Peyer's patch (tissue), 4 donors: Measurements from ENCODE around the gene ATP6V0C. TPM values are rescaled to one million over a fixed set of nuclear protein-coding genes. Genes with fewer than 3 reads are reported as not detected.

Source experiments
- DNase-seq, 3 donors: peaks; one replicate each; pipeline ENCODE4 v3.0.0-alpha.2; 2017 to 2019
- H3K27ac ChIP-seq, 4 donors: fragments of 200-600 bp; sonication (generic); one replicate each; pipeline ENCODE4 v1.5.1; 2016 to 2019
- H3K27me3 ChIP-seq, 2 donors: fragments of 200-600 bp; sonication (generic); one replicate each; pipeline ENCODE4 v1.5.1; 2019
- H3K36me3 ChIP-seq, 3 donors: fragments of 200-600 bp; sonication (generic); one replicate each; pipeline ENCODE4 v1.5.1; 2016 to 2019
- H3K4me1 ChIP-seq, 4 donors: fragments of 200-600 bp; sonication (generic); one replicate each; pipeline ENCODE4 v1.5.1; 2016 to 2019
- H3K4me3 ChIP-seq, 4 donors: fragments of 200-600 bp; sonication (generic); 1 replicate in 3 of 4; 2 replicates in 1 of 4; pipeline ENCODE4 v1.5.1; 2016 to 2019; ENCODE audit warnings: mild to moderate bottlenecking in 1 of 4
- H3K9me3 ChIP-seq, 4 donors: fragments of 200-600 bp; sonication (generic); one replicate each; pipeline ENCODE4 v1.5.1; 2016 to 2019; ENCODE audit warnings: mild to moderate bottlenecking in 1 of 4
- CTCF ChIP-seq, 6 experiments: fragments of 450-650 bp in 4 of 6; fragments of 200-600 bp in 2 of 6; sonication (generic) in 1 of 6; IDR thresholded peaks; one replicate each; pipeline ENCODE4 v1.5.1; 2017 to 2019; ENCODE audit warnings: antibody characterized with exemption in 6 of 6, mild to moderate bottlenecking in 3 of 6, moderate library complexity in 1 of 6
- POLR2A ChIP-seq, 2 donors: fragments of 450-650 bp; IDR thresholded peaks; one replicate each; pipeline ENCODE4 v1.5.1; 2017; ENCODE audit warnings: antibody characterized with exemption in 2 of 2, mild to moderate bottlenecking in 2 of 2, moderate library complexity in 2 of 2
- total RNA-seq, 4 donors: library from RNA; depleted of rRNA; stranded (reverse); fragments of >200 nt; gene quantifications; one replicate each; pipeline ENCODE4 v1.1.0, GENCODE V29; 2016

Gene ATP6V0C
- total RNA-seq, 4 donors from 2014 or later: 27.2 to 116 (median 101) TPM

GRCh38 chr16:2492292-2492691 is 21.5 kb upstream of the ATP6V0C start:
- DNase-seq: no peak
- no peak for TF ChIP-seq POLR2A (IDR thresholded peaks at IDR 0.05)
- no peak for TF ChIP-seq CTCF (IDR thresholded peaks at IDR 0.05)
- Histone ChIP-seq H3K36me3 (peaks cover 0 to 11% (median 0%) of the 10 kb centered on the region in 3 donors), H3K4me3 (no peak overlapping the region), H3K27ac (no peak overlapping the region), H3K9me3 (no peaks in the 10 kb centered on the region), H3K4me1 (no peaks in the 10 kb centered on the region), H3K27me3 (no peaks in the 10 kb centered on the region)

GRCh38 chr16:2493605-2494004 is 20.1 kb upstream of the ATP6V0C start:
- no peak overlapping the region for H3K27ac ChIP-seq
- no peak overlapping the region for H3K4me3 ChIP-seq
- TF ChIP-seq POLR2A (IDR thresholded peaks at IDR 0.05) (no peak), CTCF (IDR thresholded peaks at IDR 0.05) (no peak)
- H3K4me1 ChIP-seq: no peaks in the 10 kb centered on the region
- peaks cover 0 to 11% (median 0%) of the 10 kb centered on the region in 3 donors for H3K36me3 ChIP-seq
- no peak for DNase-seq
- no peaks in the 10 kb centered on the region for H3K9me3 ChIP-seq
- no peaks in the 10 kb centered on the region for H3K27me3 ChIP-seq

- no peak for TF ChIP-seq POLR2A (IDR thresholded peaks at IDR 0.05)
- no peak for TF ChIP-seq CTCF (IDR thresholded peaks at IDR 0.05)
- Histone ChIP-seq H3K27me3 (no peaks in the 10 kb centered on the region), H3K4me3 (no peak overlapping the region), H3K36me3 (peaks cover 0 to 11% (median 0%) of the 10 kb centered on the region in 3 donors), H3K9me3 (no peaks in the 10 kb centered on the region), H3K27ac (no peak overlapping the region), H3K4me1 (no peaks in the 10 kb centered on the region)
- DNase-seq: no peak
These were observed 19.1 kb upstream of the ATP6V0C start for GRCh38 chr16:2494616-2495015.

GRCh38 chr16:2495041-2495440 is 18.7 kb upstream of the ATP6V0C start:
- H3K36me3 ChIP-seq: peaks cover 0 to 11% (median 0%) of the 10 kb centered on the region in 3 donors
- DNase-seq: no peak
- H3K4me3 ChIP-seq: no peak overlapping the region
- no peaks in the 10 kb centered on the region for H3K9me3 ChIP-seq
- no peak overlapping the region for H3K27ac ChIP-seq
- no peaks in the 10 kb centered on the region for H3K4me1 ChIP-seq
- no peaks in the 10 kb centered on the region for H3K27me3 ChIP-seq
- TF ChIP-seq CTCF (IDR thresholded peaks at IDR 0.05) (no peak), POLR2A (IDR thresholded peaks at IDR 0.05) (no peak)

GRCh38 chr16:2496223-2497115 is 17.3 kb upstream of the ATP6V0C start:
- peaks cover 0 to 11% (median 0%) of the 10 kb centered on the region in 3 donors for H3K36me3 ChIP-seq
- DNase-seq: no peak
- H3K9me3 ChIP-seq: no peaks in the 10 kb centered on the region
- H3K4me1 ChIP-seq: peaks cover 0 to 2% (median under 1%) of the 10 kb centered on the region in 4 donors
- H3K27ac ChIP-seq: no peak overlapping the region
- H3K4me3 ChIP-seq: no peak overlapping the region
- no peaks in the 10 kb centered on the region for H3K27me3 ChIP-seq
- no peak for TF ChIP-seq POLR2A (IDR thresholded peaks at IDR 0.05)
- TF ChIP-seq CTCF (IDR thresholded peaks at IDR 0.05): no peak
